HK-2 (cell line): Measurements from ENCODE around the gene SHKBP1.

Experiments used
- DNase-seq: peaks from one replicate; pipeline ENCODE4 v3.0.0-alpha.2; 2018; ENCODE audit not compliant: unreplicated experiment

Gene SHKBP1

GRCh38 chr19:40601134-40601974, 24.7 kb downstream of the SHKBP1 start, which contains the start of gene LTBP4:
Gene LTBP4 (plus strand): TSS chr19:40601369. CDS start chr19:40601388, 19 bp downstream.
- DNase-seq: no peak

GRCh38 chr19:40603071-40603388, 26.4 kb downstream of the SHKBP1 start:
- no peak for DNase-seq

- DNase-seq: no peak
These were observed 26.9 kb downstream of the SHKBP1 start for GRCh38 chr19:40603389-40604170.

GRCh38 chr19:40604171-40604646, 27.5 kb downstream of the SHKBP1 start:
- no peak for DNase-seq

- DNase-seq: no peak
These were observed 28.1 kb downstream of the SHKBP1 start for GRCh38 chr19:40604647-40605215.

GRCh38 chr19:40605216-40605971, 28.7 kb downstream of the SHKBP1 start:
- no peak for DNase-seq

- no peak for DNase-seq
These were observed 30.9 kb downstream of the SHKBP1 start for GRCh38 chr19:40607311-40608239.

GRCh38 chr19:40608240-40608621, 31.6 kb downstream of the SHKBP1 start:
- no peak for DNase-seq

- DNase-seq: no peak
These were observed 32.3 kb downstream of the SHKBP1 start for GRCh38 chr19:40608957-40609356.

- no peak for DNase-seq
These were observed 33.1 kb downstream of the SHKBP1 start for GRCh38 chr19:40609561-40610395.

- no peak for DNase-seq
These were observed 33.9 kb downstream of the SHKBP1 start for GRCh38 chr19:40610396-40611064.

GRCh38 chr19:40611096-40611495, 34.4 kb downstream of the SHKBP1 start:
- DNase-seq: no peak

- DNase-seq: no peak
These were observed 35.4 kb downstream of the SHKBP1 start for GRCh38 chr19:40611900-40612698.

- DNase-seq: no peak
These were observed 36.4 kb downstream of the SHKBP1 start for GRCh38 chr19:40612831-40613689.

- no peak for DNase-seq
These were observed 37.3 kb downstream of the SHKBP1 start for GRCh38 chr19:40613690-40614621.
